IPS-NIHi7 (cell line): ENCODE results near the gene SLC25A28.
A peak's percentile ranks its signal among the peaks of the same experiment; 100 is the strongest.

Experiments
- DNase-seq: peaks from one replicate; pipeline ENCODE4 v3.0.0; 2012; ENCODE audit warnings: mixed read lengths; ENCODE audit errors: extremely low spot score

Gene SLC25A28

GRCh38 chr10:99619851-99620710, at the start of gene SLC25A28:
TSS of gene SLC25A28 (minus strand) at chr10:99620439. CDS start at chr10:99620335, 104 bp downstream.
- peak; percentile 94 for DNase-seq

GRCh38 chr10:99667108-99667751, 47.0 kb upstream of the SLC25A28 start:
- no peak for DNase-seq

GRCh38 chr10:99665304-99665703, 45.1 kb upstream of the SLC25A28 start:
- no peak for DNase-seq

- DNase-seq, result no peak
These were observed 41.1 kb upstream of the SLC25A28 start for GRCh38 chr10:99661377-99661763.

- no peak for DNase-seq
These were observed 40.6 kb upstream of the SLC25A28 start for GRCh38 chr10:99660662-99661376.

- peak; percentile 27 for DNase-seq
These were observed 39.7 kb upstream of the SLC25A28 start for GRCh38 chr10:99659868-99660366.

GRCh38 chr10:99659031-99659867, 39.0 kb upstream of the SLC25A28 start, which contains the start of gene ENTPD7:
TSS of gene ENTPD7 (plus strand) at chr10:99659509. CDS start at chr10:99659957, 448 bp downstream.
- DNase-seq, result peak; percentile 100

- DNase-seq, result peak; percentile 34
These were observed 38.4 kb upstream of the SLC25A28 start for GRCh38 chr10:99658622-99659030.

- no peak for DNase-seq
These were observed 36.2 kb upstream of the SLC25A28 start for GRCh38 chr10:99656199-99657064.

- no peak for DNase-seq
These were observed 34.3 kb upstream of the SLC25A28 start for GRCh38 chr10:99654390-99655175.

- no peak for DNase-seq
These were observed 32.7 kb upstream of the SLC25A28 start for GRCh38 chr10:99652800-99653390.

- DNase-seq, result no peak
These were observed 28.5 kb upstream of the SLC25A28 start for GRCh38 chr10:99648717-99649116.

- DNase-seq, result no peak
These were observed 27.4 kb upstream of the SLC25A28 start for GRCh38 chr10:99647601-99648151.

- DNase-seq, result no peak
These were observed 13.6 kb upstream of the SLC25A28 start for GRCh38 chr10:99633832-99634231.

- DNase-seq, result no peak
These were observed 11.3 kb upstream of the SLC25A28 start for GRCh38 chr10:99631496-99631895.

GRCh38 chr10:99630991-99631390, 10.8 kb upstream of the SLC25A28 start:
- no peak for DNase-seq

GRCh38 chr10:99630433-99630832, 10.2 kb upstream of the SLC25A28 start:
- no peak for DNase-seq

- no peak for DNase-seq
These were observed 9.4 kb upstream of the SLC25A28 start for GRCh38 chr10:99629625-99629978.
